HG02763 (cell line): ENCODE measurements around the gene TSPAN31.
A peak's percentile ranks its signal among the peaks of the same experiment; 100 is the strongest.

ENCODE experiments used
- ATAC-seq: cut with Tn5 transposase; IDR thresholded peaks from one replicate; pipeline ENCODE4 v1.9.1; 2021; ENCODE audit warnings: mild to moderate bottlenecking, moderate library complexity; ENCODE audit not compliant: unreplicated experiment

TSPAN31 gene

GRCh38 chr12:57782243-57782607 is 37.4 kb downstream of the TSPAN31 start:
- no peak for ATAC-seq

- ATAC-seq = peak; percentile 91
These were observed 38.0 kb downstream of the TSPAN31 start, which contains the start of gene TSFM for GRCh38 chr12:57782608-57783465. Gene TSFM (plus strand): TSS chr12:57782787. CDS start chr12:57782802, 15 bp downstream.

GRCh38 chr12:57783466-57783801 is 38.6 kb downstream of the TSPAN31 start:
- ATAC-seq = no peak

GRCh38 chr12:57783861-57784260 is 39.0 kb downstream of the TSPAN31 start:
- ATAC-seq = no peak

GRCh38 chr12:57793920-57794319 is 49.1 kb downstream of the TSPAN31 start:
- ATAC-seq = no peak

GRCh38 chr12:57795354-57795753 is 50.5 kb downstream of the TSPAN31 start:
- no peak for ATAC-seq

- ATAC-seq = no peak
These were observed 52.2 kb downstream of the TSPAN31 start for GRCh38 chr12:57796996-57797395.

GRCh38 chr12:57797933-57798332 is 53.1 kb downstream of the TSPAN31 start:
- ATAC-seq = no peak
